ENCODE measurements around the gene KLK6.

- TF ChIP-seq CTCF (IDR thresholded peaks at IDR 0.05) (no peak), EP300 (IDR thresholded peaks at IDR 0.05; ENCODE audit: borderline replicate concordance in 1 of 2, low read depth in 1 of 2, low read length in 1 of 2) (no peak), EZH2phosphoT487 (IDR thresholded peaks at IDR 0.05; ENCODE audit: borderline replicate concordance, low read depth) (no peak)
These were observed 56.4 kb downstream of the KLK6 start for GRCh38 chr19:50912727-50913716.

Measured in SK-N-SH (cell line).